HepG2 (cell line): Measurements from ENCODE around the gene ABCB8. TPM values are rescaled to one million over a fixed set of nuclear protein-coding genes. Genes with fewer than 3 reads are reported as not detected.

Experiments
- ATAC-seq: fragments of 200-7000 bp; cut with Tn5 transposase; 3 replicates; pipeline ENCODE4 v1.9.1; 2020; ENCODE audit warnings: mild to moderate bottlenecking, moderate library complexity
- BruUV-seq: library from RNA; stranded (reverse); fragments of 400-500 nt; replicated peaks from 2 replicates; lab custom pipeline; 2021; lab: Mats Ljungman, UMichigan
- CTCF ChIA-PET: fragments of 300-600 bp; formaldehyde crosslinking; extraction: SDS; loops from one replicate; lab custom pipeline; 2021; ENCODE audit warnings: low total read pairs, inconsistent platforms, low intra/inter-chr PET ratio; lab: Yijun Ruan, JAX
- POLR2A ChIA-PET: fragments of 350-600 bp; sonication (Branson Sonifier 250); formaldehyde crosslinking; loops from one replicate; lab custom pipeline; 2020; ENCODE audit warnings: antibody characterized with exemption, inconsistent platforms; lab: Yijun Ruan, JAX
- DNase-seq: peaks from one replicate; pipeline ENCODE4 v3.0.0-alpha.2; 2015; ENCODE audit warnings: low spot score
- FAIRE-seq: peaks from 3 replicates; lab custom pipeline; 2011; peaks lifted over from hg19 to GRCh38; lab: Jason Lieb, UNC
- H2AFZ ChIP-seq: one replicate; pipeline ENCODE4 v1.6.1; 2011; ENCODE audit warnings: low read length, inconsistent platforms
- H3K27ac ChIP-seq: fragments of 300-600 bp; 3 replicates; pipeline ENCODE4 v1.8.0; 2011; ENCODE audit warnings: mixed run types, mild to moderate bottlenecking, mixed read lengths, low read length, inconsistent platforms; ENCODE audit not compliant: insufficient read depth; ENCODE audit errors: extremely low read length
- H3K27me3 ChIP-seq, 2 experiments: fragments of 200-600 bp in 1 of 2; 2 replicates in 1 of 2; 3 replicates in 1 of 2; pipeline versions ENCODE4 v1.6.0 to v1.8.0; 2011; ENCODE audit warnings: low read length in 2 of 2, mild to moderate bottlenecking in 2 of 2, moderate library complexity in 2 of 2, inconsistent platforms in 1 of 2; ENCODE audit not compliant: insufficient read depth in 2 of 2, control insufficient read depth in 1 of 2
- H3K36me3 ChIP-seq, 2 experiments: fragments of 200-600 bp in 1 of 2; replicated peaks in 1 of 2; 2 replicates in 1 of 2; 3 replicates in 1 of 2; pipeline versions ENCODE4 v1.5.1 to v1.8.0; 2011; ENCODE audit warnings: low read length in 2 of 2, inconsistent platforms in 1 of 2; ENCODE audit not compliant: insufficient read depth in 2 of 2, control insufficient read depth in 1 of 2
- H3K4me1 ChIP-seq: 2 replicates; pipeline ENCODE4 v1.5.1; 2012; ENCODE audit warnings: low read length, inconsistent platforms; ENCODE audit not compliant: insufficient read depth
- H3K4me2 ChIP-seq: 2 replicates; pipeline ENCODE4 v1.6.0; 2011; ENCODE audit warnings: low read depth, low read length, inconsistent platforms
- H3K4me3 ChIP-seq, 3 experiments: fragments of 200-600 bp in 1 of 3; sonication (generic), shearing (Covaris generic) in 1 of 3; replicated peaks in 1 of 3; 2 replicates each; pipeline ENCODE4 v1.5.1; 2011 to 2016; ENCODE audit warnings: low read length in 3 of 3, inconsistent platforms in 2 of 3, low read depth in 2 of 3, mild to moderate bottlenecking in 2 of 3, control low read depth in 1 of 3, mixed read lengths in 1 of 3; ENCODE audit not compliant: insufficient read depth in 1 of 3
- H3K79me2 ChIP-seq: one replicate; pipeline ENCODE4 v1.6.1; 2011; ENCODE audit warnings: low read length, inconsistent platforms; ENCODE audit not compliant: insufficient read depth
- H3K9ac ChIP-seq: 2 replicates; pipeline ENCODE4 v1.6.0; 2011; ENCODE audit warnings: mild to moderate bottlenecking, low read depth, low read length, inconsistent platforms; ENCODE audit not compliant: insufficient read depth
- H3K9me3 ChIP-seq: 2 replicates; pipeline ENCODE4 v1.5.1; 2012; ENCODE audit warnings: mild to moderate bottlenecking, low read length
- H4K20me1 ChIP-seq: 2 replicates; pipeline ENCODE4 v1.6.0; 2011; ENCODE audit warnings: inconsistent platforms, mild to moderate bottlenecking, low read length, moderate library complexity; ENCODE audit not compliant: insufficient read depth
- EHMT2 ChIP-seq: fragments of 200-600 bp; sonication (generic); IDR thresholded peaks from 2 replicates; pipeline ENCODE4 v1.7.0; 2017; ENCODE audit warnings: antibody characterized with exemption, low read depth, low read length, borderline replicate concordance
- FOXO1 ChIP-seq: sonication (generic); formaldehyde crosslinking; IDR thresholded peaks from 2 replicates; pipeline ENCODE4 v1.4.0; 2020; ENCODE audit warnings: missing genetic modification reagents
- MAFF ChIP-seq: IDR thresholded peaks from 2 replicates; pipeline ENCODE4 v1.6.1; 2011; ENCODE audit warnings: low read depth, low read length, improper control_type of control experiment
- NFATC3 ChIP-seq: sonication (generic); formaldehyde crosslinking; IDR thresholded peaks from 2 replicates; pipeline ENCODE4 v1.5.1; 2020; ENCODE audit warnings: mild to moderate bottlenecking, missing genetic modification reagents
- PCBP1 ChIP-seq: fragments of 200-400 bp; formaldehyde crosslinking; IDR thresholded peaks from 2 replicates; pipeline ENCODE4 v1.6.1; 2017; ENCODE audit warnings: mild to moderate bottlenecking, low read depth, low read length, borderline replicate concordance
- SKI ChIP-seq: fragments of 450-650 bp; IDR thresholded peaks from one replicate; pipeline ENCODE4 v1.6.1; 2018; ENCODE audit warnings: mild to moderate bottlenecking; ENCODE audit not compliant: partially characterized antibody
- ZNF484 ChIP-seq: sonication (generic); formaldehyde crosslinking; IDR thresholded peaks from 2 replicates; pipeline ENCODE4 v1.5.1; 2020; ENCODE audit warnings: mild to moderate bottlenecking, low read depth, missing genetic modification reagents, borderline replicate concordance
- ZNF839 ChIP-seq: sonication (generic); formaldehyde crosslinking; IDR thresholded peaks from 2 replicates; pipeline ENCODE4 v1.4.0; 2020; ENCODE audit warnings: missing genetic modification reagents, mild to moderate bottlenecking, borderline replicate concordance
- ZSCAN25 ChIP-seq: sonication (generic); formaldehyde crosslinking; IDR thresholded peaks from 2 replicates; pipeline ENCODE4 v1.8.0; 2022; ENCODE audit warnings: mild to moderate bottlenecking, missing genetic modification reagents
- WGBS: methylation state at CpG from one replicate; pipeline ENCODE4 v1.1.6; 2017; ENCODE audit warnings: low lambda C conversion rate; 5-methylcytosine and 5-hydroxymethylcytosine counted together
- in situ Hi-C: cut with HindIII; loops from 2 replicates; pipeline ENCODE4 v1.10.0; 2017; ENCODE audit warnings: low pct_unique_long_range_greater_than_20kb; ENCODE audit not compliant: extremely low pct_ligation_motif_present
- intact Hi-C: fragments of 100-400 bp; cut with micrococcal nuclease; formaldehyde crosslinking; loops from one replicate; pipeline ENCODE4 v1.10.0; 2022; ENCODE audit not compliant: unreplicated experiment
- polyA plus RNA-seq, 8 experiments: library from polyadenylated mRNA; depleted of rRNA in 3 of 8; stranded (reverse) in 7 of 8; unstranded in 1 of 8; fragments of >200 nt; fragmentation: Illumina TruSeq in 4 of 8; extraction: Trizol in 4 of 8; gene quantifications; 2 replicates each; pipeline versions ENCODE4 v1.2.1 to v1.2.3, GENCODE V29; 2011 to 2016; ENCODE audit warnings: low read depth in 4 of 8, missing spikeins in 1 of 8, mixed read lengths in 1 of 8; ENCODE audit not compliant: insufficient read depth in 1 of 8
- total RNA-seq, 5 experiments: library from RNA; depleted of rRNA; stranded (reverse); fragments of >200 nt; fragmentation: Illumina TruSeq; extraction: Trizol; gene quantifications; 2 replicates each; pipeline ENCODE4 v1.2.3, GENCODE V29; 2016; ENCODE audit warnings: low read depth in 1 of 5
- TF ChIP-seq, protein P1 (sequence below): sonication (generic); formaldehyde crosslinking; conservative IDR thresholded peaks from 2 replicates; pipeline ENCODE4 v1.8.0; 2022; ENCODE audit warnings: mild to moderate bottlenecking, moderate library complexity, missing genetic modification reagents

The ABCB8 gene
- total and polyA plus RNA-seq, 2 of the 13 experiments (the other 11 are each of a cell fraction or from before 2014, with no cell fraction given), result 6.6 to 16.7 TPM

- Histone ChIP-seq H3K4me3 (no peak overlapping the region), H3K36me3 (no peaks in the 10 kb centered on the region), H4K20me1 (no peaks in the 10 kb centered on the region), H3K79me2 (no peaks in the 10 kb centered on the region), H2AFZ (no peak overlapping the region), H3K27ac (no peak overlapping the region), H3K4me2 (no peak overlapping the region), H3K9ac (no peak overlapping the region), H3K27me3 (peaks cover 2 to 16% of the 10 kb centered on the region in 2 experiments; a peak in 4 of 5 replicates), H3K9me3 (no peaks in the 10 kb centered on the region), H3K4me1 (peaks cover 11% of the 10 kb centered on the region; the same call in 1 of the 2 replicates)
- ChIA-PET CTCF (no interaction called here), POLR2A (no interaction called here)
- DNase-seq, result no peak
- ATAC-seq, result no peak
- in situ Hi-C loops, result no loop called here
- 20% methylated on average over 3 of the region's 8 CpGs for WGBS
- intact Hi-C loops, result no loop called here
- no TSS peak for BruUV-seq
- no peak for FAIRE-seq
- TF ChIP-seq ZNF484 (CRISPR knock-in tag), result no peak
- TF ChIP-seq PCBP1, result no peak
- TF ChIP-seq EHMT2, result no peak
- TF ChIP-seq SKI, result peak; percentile 31
- peak; percentile 72 for TF ChIP-seq ZSCAN25
- no peak for TF ChIP-seq MAFF
- TF ChIP-seq, protein P1, sequence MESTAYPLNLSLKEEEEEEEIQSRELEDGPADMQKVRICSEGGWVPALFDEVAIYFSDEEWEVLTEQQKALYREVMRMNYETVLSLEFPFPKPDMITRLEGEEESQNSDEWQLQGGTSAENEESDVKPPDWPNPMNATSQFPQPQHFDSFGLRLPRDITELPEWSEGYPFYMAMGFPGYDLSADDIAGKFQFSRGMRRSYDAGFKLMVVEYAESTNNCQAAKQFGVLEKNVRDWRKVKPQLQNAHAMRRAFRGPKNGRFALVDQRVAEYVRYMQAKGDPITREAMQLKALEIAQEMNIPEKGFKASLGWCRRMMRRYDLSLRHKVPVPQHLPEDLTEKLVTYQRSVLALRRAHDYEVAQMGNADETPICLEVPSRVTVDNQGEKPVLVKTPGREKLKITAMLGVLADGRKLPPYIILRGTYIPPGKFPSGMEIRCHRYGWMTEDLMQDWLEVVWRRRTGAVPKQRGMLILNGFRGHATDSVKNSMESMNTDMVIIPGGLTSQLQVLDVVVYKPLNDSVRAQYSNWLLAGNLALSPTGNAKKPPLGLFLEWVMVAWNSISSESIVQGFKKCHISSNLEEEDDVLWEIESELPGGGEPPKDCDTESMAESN (CRISPR knock-in tag), result no peak
- no peak for TF ChIP-seq FOXO1
- no peak for TF ChIP-seq ZNF839 (CRISPR knock-in tag)
- TF ChIP-seq NFATC3 (CRISPR knock-in tag), result no peak
Observed at GRCh38 chr7:150997075-150997511, 31.2 kb upstream of the ABCB8 start.
